MCF 10A (cell line): ENCODE results near the gene CASK. TPM values are rescaled to one million over a fixed set of nuclear protein-coding genes. Genes with fewer than 3 reads are reported as not detected.
"Not testable (repeated sequence)": the region's sequence is repeated elsewhere in the genome, so short reads cannot be mapped to it uniquely, and the experiment has no call there.

Experiments
- BruUV-seq: library from RNA; stranded (reverse); fragments of 400-500 nt; replicated peaks from 2 replicates; lab custom pipeline; 2021; lab: Mats Ljungman, UMichigan
- CTCF ChIA-PET: fragments of 300-600 bp; sonication (Branson Sonifier 250); formaldehyde crosslinking; extraction: SDS; loops from one replicate; lab custom pipeline; 2021; ENCODE audit warnings: antibody characterized with exemption, inconsistent platforms; lab: Yijun Ruan, JAX
- POLR2A ChIA-PET: fragments of 300-600, 350-650 bp; sonication (Branson Sonifier 250); formaldehyde crosslinking; extraction: SDS; loops from one replicate; lab custom pipeline; 2020; ENCODE audit warnings: antibody characterized with exemption, inconsistent platforms; lab: Yijun Ruan, JAX
- DNase-seq: peaks from one replicate; pipeline ENCODE4 v3.0.0-alpha.2; 2018; ENCODE audit not compliant: unreplicated experiment
- H3K27ac Mint-ChIP-seq: one replicate; pipeline ENCODE4 v1.8.0; 2022; ENCODE audit warnings: mild to moderate bottlenecking, low read depth, mixed read lengths; ENCODE audit not compliant: unreplicated experiment
- H3K27me3 Mint-ChIP-seq: one replicate; pipeline ENCODE4 v1.8.0; 2022; ENCODE audit warnings: mixed read lengths; ENCODE audit not compliant: insufficient read depth, unreplicated experiment
- H3K36me3 Mint-ChIP-seq: one replicate; pipeline ENCODE4 v1.8.0; 2022; ENCODE audit warnings: mild to moderate bottlenecking, moderate library complexity, mixed read lengths; ENCODE audit not compliant: insufficient read depth, unreplicated experiment
- H3K4me1 Mint-ChIP-seq: one replicate; pipeline ENCODE4 v1.8.0; 2022; ENCODE audit warnings: mixed read lengths; ENCODE audit not compliant: insufficient read depth, unreplicated experiment
- H3K4me3 Mint-ChIP-seq: one replicate; pipeline ENCODE4 v1.8.0; 2022; ENCODE audit warnings: mild to moderate bottlenecking, moderate library complexity, mixed read lengths; ENCODE audit not compliant: unreplicated experiment
- H3K9me3 Mint-ChIP-seq: one replicate; pipeline ENCODE4 v1.8.0; 2022; ENCODE audit warnings: mixed read lengths; ENCODE audit not compliant: unreplicated experiment
- CTCF ChIP-seq: fragments of 200-600 bp; IDR thresholded peaks from one replicate; pipeline ENCODE4 v1.8.0; 2022; ENCODE audit warnings: antibody characterized with exemption, mild to moderate bottlenecking; ENCODE audit not compliant: unreplicated experiment
- intact Hi-C: fragments of 100-400 bp; cut with micrococcal nuclease; formaldehyde crosslinking; loops from 2 replicates; pipeline ENCODE4 v1.14.1; 2022
- total RNA-seq: library from RNA; stranded (reverse); gene quantifications from 2 replicates; pipeline ENCODE4 v1.2.3, GENCODE V29; 2022

Gene CASK
- total RNA-seq, 1 experiment from 2014 or later, result 34.9 TPM

GRCh38 chrX:41684138-41684537, 239.2 kb downstream of the CASK start:
- Mint-ChIP-seq H3K27me3 (peaks cover 57% of the 10 kb centered on the region), H3K4me1 (no peaks in the 10 kb centered on the region), H3K4me3 (no peak overlapping the region), H3K27ac (no peak overlapping the region), H3K9me3 (no peaks in the 10 kb centered on the region), H3K36me3 (no peaks in the 10 kb centered on the region)
- TF ChIP-seq CTCF, result no peak
- intact Hi-C loops, result no loop called here
- no peak for DNase-seq
- ChIA-PET CTCF (no interaction called here), POLR2A (no interaction called here)
- no TSS peak for BruUV-seq

- no TSS peak for BruUV-seq
- Mint-ChIP-seq H3K36me3 (no peaks in the 10 kb centered on the region), H3K4me1 (no peaks in the 10 kb centered on the region), H3K4me3 (no peak overlapping the region), H3K9me3 (no peaks in the 10 kb centered on the region), H3K27me3 (peaks cover 70% of the 10 kb centered on the region), H3K27ac (no peak overlapping the region)
- ChIA-PET POLR2A (no interaction called here), CTCF (no interaction called here)
- TF ChIP-seq CTCF, result no peak
- intact Hi-C loops, result no loop called here
- no peak for DNase-seq
These were observed 245.9 kb downstream of the CASK start for GRCh38 chrX:41677183-41678060.

GRCh38 chrX:41676361-41676760, 247.0 kb downstream of the CASK start:
- POLR2A ChIA-PET, H3K27ac Mint-ChIP-seq, H3K4me1 Mint-ChIP-seq, BruUV-seq, H3K9me3 Mint-ChIP-seq, DNase-seq, H3K4me3 Mint-ChIP-seq, H3K36me3 Mint-ChIP-seq, intact Hi-C loops: not testable (repeated sequence)
- peaks cover 74% of the 10 kb centered on the region for H3K27me3 Mint-ChIP-seq
- CTCF ChIA-PET, result interaction anchor here (0.7 kb wide), 1 partner anchor 24 kb away, joined by 3 read pairs; no protein-coding TSS in a partner anchor

- H3K4me1 Mint-ChIP-seq, result no peaks in the 10 kb centered on the region
- CTCF ChIA-PET, result no interaction called here
- peaks cover 75% of the 10 kb centered on the region for H3K27me3 Mint-ChIP-seq
- H3K36me3 Mint-ChIP-seq, result peaks cover 6% of the 10 kb centered on the region
- intact Hi-C loops, result no loop called here
- no peaks in the 10 kb centered on the region for H3K9me3 Mint-ChIP-seq
- no peak for DNase-seq
- no TSS peak for BruUV-seq
- H3K4me3 Mint-ChIP-seq, result no peak overlapping the region
- TF ChIP-seq CTCF, result no peak
- POLR2A ChIA-PET, result no interaction called here
- no peak overlapping the region for H3K27ac Mint-ChIP-seq
These were observed 250.7 kb downstream of the CASK start for GRCh38 chrX:41672643-41673042.
